ENCODE measurements around the gene EIPR1.

Gene EIPR1

DNA sequence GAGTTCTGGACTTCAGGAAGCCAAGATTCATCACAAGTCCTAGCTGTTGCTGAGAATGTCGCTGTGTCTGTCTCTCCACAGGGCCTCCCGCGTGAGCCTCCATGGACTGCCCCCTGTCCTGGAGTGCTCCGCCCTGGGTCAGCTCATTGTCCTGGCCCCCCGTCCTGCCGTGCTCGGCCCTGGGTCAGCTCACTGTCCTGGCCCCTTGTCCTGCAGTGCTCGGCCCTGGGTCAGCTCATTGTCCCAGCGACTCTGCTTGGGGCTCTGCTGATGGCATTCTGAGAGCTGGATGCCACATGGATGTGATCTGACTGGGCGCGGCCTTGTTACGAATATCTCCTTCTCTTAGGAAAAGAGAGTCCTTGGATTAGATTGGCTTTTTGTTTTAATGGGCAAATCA is 78.5 kb downstream of the EIPR1 start:
- no peaks in the 10 kb centered on the region for H3K9me3 ChIP-seq (ENCODE audit: insufficient read depth, low read length)

DNA sequence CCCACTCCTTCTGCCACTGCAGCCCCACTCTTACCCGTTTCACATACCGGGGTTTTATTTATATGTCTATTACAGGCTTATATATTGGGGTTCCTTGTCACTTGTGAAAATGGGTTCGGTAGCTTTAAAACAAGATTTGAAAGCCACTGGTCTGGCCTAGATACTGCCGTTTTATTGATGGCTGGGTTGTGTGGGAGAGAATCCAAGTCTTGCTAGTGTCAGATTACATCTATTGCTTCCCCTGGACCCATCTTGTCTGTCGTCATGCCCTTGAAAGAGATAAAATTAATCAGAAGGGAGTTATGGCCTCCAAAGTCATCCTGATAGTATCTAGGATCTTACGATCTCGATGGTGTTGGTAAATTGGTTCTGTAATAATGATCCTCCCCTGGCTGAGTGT is 79.4 kb downstream of the EIPR1 start:
- H3K9me3 ChIP-seq (ENCODE audit: insufficient read depth, low read length), result no peaks in the 10 kb centered on the region
- H3K9me2 ChIP-seq (replicated peaks; ENCODE audit: insufficient read depth, low read length), result no peaks in the 10 kb centered on the region
- TF ChIP-seq, protein P1, sequence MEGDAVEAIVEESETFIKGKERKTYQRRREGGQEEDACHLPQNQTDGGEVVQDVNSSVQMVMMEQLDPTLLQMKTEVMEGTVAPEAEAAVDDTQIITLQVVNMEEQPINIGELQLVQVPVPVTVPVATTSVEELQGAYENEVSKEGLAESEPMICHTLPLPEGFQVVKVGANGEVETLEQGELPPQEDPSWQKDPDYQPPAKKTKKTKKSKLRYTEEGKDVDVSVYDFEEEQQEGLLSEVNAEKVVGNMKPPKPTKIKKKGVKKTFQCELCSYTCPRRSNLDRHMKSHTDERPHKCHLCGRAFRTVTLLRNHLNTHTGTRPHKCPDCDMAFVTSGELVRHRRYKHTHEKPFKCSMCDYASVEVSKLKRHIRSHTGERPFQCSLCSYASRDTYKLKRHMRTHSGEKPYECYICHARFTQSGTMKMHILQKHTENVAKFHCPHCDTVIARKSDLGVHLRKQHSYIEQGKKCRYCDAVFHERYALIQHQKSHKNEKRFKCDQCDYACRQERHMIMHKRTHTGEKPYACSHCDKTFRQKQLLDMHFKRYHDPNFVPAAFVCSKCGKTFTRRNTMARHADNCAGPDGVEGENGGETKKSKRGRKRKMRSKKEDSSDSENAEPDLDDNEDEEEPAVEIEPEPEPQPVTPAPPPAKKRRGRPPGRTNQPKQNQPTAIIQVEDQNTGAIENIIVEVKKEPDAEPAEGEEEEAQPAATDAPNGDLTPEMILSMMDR (IDR thresholded peaks at IDR 0.05; ENCODE audit: insufficient read depth, low read length, poor library complexity, severe bottlenecking), result no peak
- no peak for TF ChIP-seq EZH2phosphoT487 (conservative IDR thresholded peaks at IDR 0.05; ENCODE audit: low read length)
- H3K4me3 ChIP-seq (ENCODE audit: insufficient read depth, low read length, poor library complexity, severe bottlenecking), result no peak overlapping the region
- no peak overlapping the region for H3K4me2 ChIP-seq (ENCODE audit: low read depth, low read length, poor library complexity, severe bottlenecking)
- H3K27me3 ChIP-seq (ENCODE audit: low read length), result no peaks in the 10 kb centered on the region
- H2AFZ ChIP-seq (ENCODE audit: low read depth, low read length, severe bottlenecking), result no peak overlapping the region
- no peaks in the 10 kb centered on the region for H3F3A ChIP-seq (ENCODE audit: insufficient read depth)
- H3K27ac ChIP-seq (ENCODE audit: low read depth, low read length), result no peak overlapping the region
- H3K9ac ChIP-seq (ENCODE audit: low read length), result no peak overlapping the region
- no peaks in the 10 kb centered on the region for H4K20me1 ChIP-seq (ENCODE audit: low read depth, low read length)
- H3K79me2 ChIP-seq (ENCODE audit: insufficient read depth, low read length), result peaks cover 5% of the 10 kb centered on the region; the same call in 1 of the 2 replicates
- H3K36me3 ChIP-seq (ENCODE audit: low read length), result no peaks in the 10 kb centered on the region

More for the DNA sequence above, 78.5 kb downstream of the EIPR1 start:
- Histone ChIP-seq H3F3A (ENCODE audit: insufficient read depth) (no peaks in the 10 kb centered on the region), H3K36me3 (ENCODE audit: low read length) (no peaks in the 10 kb centered on the region), H3K4me2 (ENCODE audit: low read depth, low read length, poor library complexity, severe bottlenecking) (no peak overlapping the region), H4K20me1 (ENCODE audit: low read depth, low read length) (no peaks in the 10 kb centered on the region), H3K79me2 (ENCODE audit: insufficient read depth, low read length) (peaks cover 5% of the 10 kb centered on the region; the same call in 1 of the 2 replicates), H3K27me3 (ENCODE audit: low read length) (no peaks in the 10 kb centered on the region), H3K9me2 (replicated peaks; ENCODE audit: insufficient read depth, low read length) (no peaks in the 10 kb centered on the region), H3K4me3 (ENCODE audit: insufficient read depth, low read length, poor library complexity, severe bottlenecking) (no peak overlapping the region), H2AFZ (ENCODE audit: low read depth, low read length, severe bottlenecking) (no peak overlapping the region), H3K27ac (ENCODE audit: low read depth, low read length) (no peak overlapping the region), H3K9ac (ENCODE audit: low read length) (no peak overlapping the region)
- TF ChIP-seq EZH2phosphoT487 (conservative IDR thresholded peaks at IDR 0.05; ENCODE audit: low read length), result no peak
- TF ChIP-seq, protein P1 (IDR thresholded peaks at IDR 0.05; ENCODE audit: insufficient read depth, low read length, poor library complexity, severe bottlenecking), result no peak

DNA sequence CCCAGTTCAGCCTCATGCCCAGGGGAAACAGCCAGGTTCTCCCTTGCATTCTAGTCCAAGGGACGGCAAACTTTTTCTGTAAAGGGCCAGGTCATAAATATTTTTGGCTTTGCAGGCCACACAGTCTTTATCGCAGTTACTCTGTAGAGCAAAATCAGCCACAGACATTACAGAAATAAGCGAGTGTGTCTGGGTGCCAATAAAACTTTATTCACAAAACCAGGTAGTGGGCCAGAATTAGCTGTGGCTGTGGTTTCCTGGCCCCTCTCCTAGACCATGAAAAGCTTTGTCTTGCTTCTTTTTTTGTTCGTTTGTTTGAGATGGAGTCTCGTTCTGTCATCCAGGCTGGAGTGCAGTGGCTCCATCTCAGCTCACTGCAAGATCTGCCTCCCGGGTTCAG is 80.1 kb downstream of the EIPR1 start:
- H3F3A ChIP-seq (ENCODE audit: insufficient read depth), result no peaks in the 10 kb centered on the region
- TF ChIP-seq, protein P1 (IDR thresholded peaks at IDR 0.05; ENCODE audit: insufficient read depth, low read length, poor library complexity, severe bottlenecking), result no peak
- TF ChIP-seq EZH2phosphoT487 (conservative IDR thresholded peaks at IDR 0.05; ENCODE audit: low read length), result no peak
- peaks cover 5% of the 10 kb centered on the region; the same call in 1 of the 2 replicates for H3K79me2 ChIP-seq (ENCODE audit: insufficient read depth, low read length)
- no peak overlapping the region for H3K9ac ChIP-seq (ENCODE audit: low read length)
- no peaks in the 10 kb centered on the region for H3K36me3 ChIP-seq (ENCODE audit: low read length)
- no peak overlapping the region for H3K4me2 ChIP-seq (ENCODE audit: low read depth, low read length, poor library complexity, severe bottlenecking)
- H2AFZ ChIP-seq (ENCODE audit: low read depth, low read length, severe bottlenecking), result no peak overlapping the region
- no peaks in the 10 kb centered on the region for H3K27me3 ChIP-seq (ENCODE audit: low read length)
- no peak overlapping the region for H3K4me3 ChIP-seq (ENCODE audit: insufficient read depth, low read length, poor library complexity, severe bottlenecking)
- no peaks in the 10 kb centered on the region for H3K9me2 ChIP-seq (replicated peaks; ENCODE audit: insufficient read depth, low read length)
- no peaks in the 10 kb centered on the region for H3K9me3 ChIP-seq (ENCODE audit: insufficient read depth, low read length)
- H4K20me1 ChIP-seq (ENCODE audit: low read depth, low read length), result no peaks in the 10 kb centered on the region
- no peak overlapping the region for H3K27ac ChIP-seq (ENCODE audit: low read depth, low read length)
